Trophoblast cell (in vitro differentiated cells and primary cell): ENCODE measurements around the gene MYADML2.

Source experiments
- DNase-seq, 2 donors: peaks; one replicate each; pipeline ENCODE4 v3.0.0-alpha.2; 2016
- H2AFZ ChIP-seq: 2 replicates; pipeline ENCODE4 v1.6.1; 2013; ENCODE audit warnings: low read length, moderate library complexity, mild to moderate bottlenecking; ENCODE audit not compliant: insufficient read depth, poor library complexity
- H2AK5ac ChIP-seq: 2 replicates; pipeline ENCODE4 v1.6.1; 2013; ENCODE audit warnings: mild to moderate bottlenecking, low read length
- H2BK120ac ChIP-seq: 2 replicates; pipeline ENCODE4 v1.6.1; 2013; ENCODE audit warnings: low read length, mild to moderate bottlenecking, moderate library complexity; ENCODE audit not compliant: insufficient read depth, poor library complexity
- H2BK12ac ChIP-seq: 2 replicates; pipeline ENCODE4 v1.6.1; 2013; ENCODE audit warnings: mild to moderate bottlenecking, low read length, moderate library complexity
- H2BK5ac ChIP-seq: 2 replicates; pipeline ENCODE4 v1.6.1; 2013; ENCODE audit warnings: low read length, low read depth, moderate library complexity, mild to moderate bottlenecking; ENCODE audit not compliant: poor library complexity
- H3K14ac ChIP-seq: 2 replicates; pipeline ENCODE4 v1.6.1; 2013; ENCODE audit warnings: mild to moderate bottlenecking, low read length
- H3K18ac ChIP-seq: 2 replicates; pipeline ENCODE4 v1.6.1; 2013; ENCODE audit warnings: mild to moderate bottlenecking, low read length
- H3K23ac ChIP-seq: 2 replicates; pipeline ENCODE4 v1.6.1; 2013; ENCODE audit warnings: low read length
- H3K27ac ChIP-seq: 2 replicates; pipeline ENCODE4 v1.5.1; 2013; ENCODE audit warnings: low read depth, mild to moderate bottlenecking, inconsistent platforms, low read length, moderate library complexity
- H3K27me3 ChIP-seq: 2 replicates; pipeline ENCODE4 v1.6.1; 2013; ENCODE audit warnings: inconsistent platforms, mild to moderate bottlenecking, low read length, moderate library complexity; ENCODE audit not compliant: insufficient read depth
- H3K36me3 ChIP-seq, 2 experiments: 1 replicate in 1 of 2; 2 replicates in 1 of 2; pipeline ENCODE4 v1.6.1; 2013; ENCODE audit warnings: low read length in 2 of 2, mild to moderate bottlenecking in 2 of 2, moderate library complexity in 1 of 2; ENCODE audit not compliant: insufficient read depth in 2 of 2, control insufficient read depth in 1 of 2
- H3K4ac ChIP-seq: 2 replicates; pipeline ENCODE4 v1.6.1; 2013; ENCODE audit warnings: low read depth, mild to moderate bottlenecking, low read length, moderate library complexity
- H3K4me1 ChIP-seq, 2 experiments: 1 replicate in 1 of 2; 2 replicates in 1 of 2; pipeline ENCODE4 v1.6.1; 2013; ENCODE audit warnings: low read length in 2 of 2, mild to moderate bottlenecking in 2 of 2, moderate library complexity in 1 of 2; ENCODE audit not compliant: insufficient read depth in 2 of 2, control insufficient read depth in 1 of 2
- H3K4me2 ChIP-seq: 2 replicates; pipeline ENCODE4 v1.6.1; 2013; ENCODE audit warnings: inconsistent platforms, mild to moderate bottlenecking, low read length, moderate library complexity
- H3K4me3 ChIP-seq: 2 replicates; pipeline ENCODE4 v1.5.1; 2013; ENCODE audit warnings: mild to moderate bottlenecking, low read depth, low read length, inconsistent platforms
- H3K79me1 ChIP-seq: one replicate; pipeline ENCODE4 v1.6.1; 2013; ENCODE audit warnings: low read length
- H3K79me2 ChIP-seq: 2 replicates; pipeline ENCODE4 v1.6.1; 2013; ENCODE audit warnings: low read length, mild to moderate bottlenecking; ENCODE audit not compliant: control insufficient read depth, insufficient read depth, poor library complexity
- H3K9ac ChIP-seq: 2 replicates; pipeline ENCODE4 v1.6.1; 2013; ENCODE audit warnings: mild to moderate bottlenecking, low read length
- H3K9me3 ChIP-seq: 2 replicates; pipeline ENCODE4 v1.6.1; 2013; ENCODE audit warnings: low read depth, mild to moderate bottlenecking, control low read depth, inconsistent platforms, low read length; ENCODE audit not compliant: insufficient read depth
- H4K12ac ChIP-seq: 2 replicates; pipeline ENCODE4 v1.6.1; 2013; ENCODE audit warnings: low read depth, mild to moderate bottlenecking, low read length, moderate library complexity
- H4K8ac ChIP-seq: 2 replicates; pipeline ENCODE4 v1.6.1; 2013; ENCODE audit warnings: low read depth, mild to moderate bottlenecking, low read length, moderate library complexity
- H4K91ac ChIP-seq: one replicate; pipeline ENCODE4 v1.6.1; 2013; ENCODE audit warnings: low read depth, mild to moderate bottlenecking, low read length, moderate library complexity
- WGBS: extraction: QIAGEN DNeasy Blood & Tissue Kit; methylation state at CpG from one replicate; pipeline ENCODE4 v1.1.7; 2013; ENCODE audit warnings: missing lambda C conversion rate; ENCODE audit not compliant: insufficient read length, insufficient coverage; ENCODE audit errors: extremely low coverage; 5-methylcytosine and 5-hydroxymethylcytosine counted together

Gene MYADML2

DNA sequence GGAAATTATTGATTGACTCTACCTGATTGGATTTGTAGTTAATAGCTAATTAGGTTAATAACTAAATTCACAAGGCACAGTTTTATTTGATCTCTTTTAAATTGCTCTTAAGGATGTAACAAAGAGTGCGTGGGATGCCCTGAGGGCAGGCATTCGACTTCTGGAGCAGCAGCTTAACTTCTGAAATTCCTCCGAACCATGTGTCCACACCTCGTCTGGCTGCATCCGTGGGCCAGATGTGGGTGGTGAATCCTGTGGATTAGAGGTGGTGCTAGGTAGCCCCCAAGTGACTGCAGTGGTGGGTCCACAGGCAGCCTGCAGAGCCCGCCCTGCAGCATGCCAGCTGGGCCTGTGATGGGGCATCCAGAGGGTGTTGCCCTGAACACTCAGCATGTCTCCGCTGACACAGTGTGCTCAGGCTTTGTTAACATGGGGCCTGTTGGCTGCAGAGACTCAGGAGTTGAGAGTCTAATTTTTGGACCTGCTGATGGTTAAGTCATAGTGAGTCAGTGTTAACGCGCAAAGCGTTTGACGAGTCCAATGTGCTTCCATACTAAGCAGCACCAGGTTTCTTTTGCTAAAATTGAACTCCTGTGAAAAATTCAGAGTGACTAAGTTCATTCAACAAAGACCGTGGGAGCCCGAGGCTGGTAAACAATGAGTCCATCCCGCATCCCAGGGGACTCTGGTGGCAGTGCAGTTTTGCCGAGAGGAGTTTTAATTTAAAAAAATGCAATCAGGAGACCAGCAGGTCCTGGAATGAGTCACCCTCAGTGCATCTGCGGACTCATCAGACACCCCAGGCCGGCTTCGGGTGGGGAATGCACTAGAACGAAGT is 48.8 kb downstream of the MYADML2 start:
- no peak overlapping the region for H2BK120ac ChIP-seq
- H2BK12ac ChIP-seq = no peak overlapping the region
- peak overlapping the region; percentile 10 for H4K91ac ChIP-seq
- H3K27me3 ChIP-seq = peaks cover 5% of the 10 kb centered on the region
- H3K36me3 ChIP-seq = peaks cover 43 to 50% of the 10 kb centered on the region in 2 experiments
- no peak overlapping the region for H3K4ac ChIP-seq
- H3K23ac ChIP-seq = no peak overlapping the region
- peak overlapping the region; percentile 42 for H4K8ac ChIP-seq
- H3K4me2 ChIP-seq = no peak overlapping the region
- no peak overlapping the region for H2AFZ ChIP-seq
- H3K79me2 ChIP-seq = no peaks in the 10 kb centered on the region
- H3K14ac ChIP-seq = peak overlapping the region; percentile 24
- H2AK5ac ChIP-seq = no peak overlapping the region
- H3K4me1 ChIP-seq = peaks cover 8 to 29% of the 10 kb centered on the region in 2 experiments
- H3K4me3 ChIP-seq = no peak overlapping the region
- WGBS = no CpG with 5 or more reads among the region's 19 CpGs
- no peak overlapping the region for H3K9ac ChIP-seq
- H3K9me3 ChIP-seq = peaks cover 6% of the 10 kb centered on the region
- H3K18ac ChIP-seq = peak overlapping the region; percentile 16
- H3K79me1 ChIP-seq = peaks cover 11% of the 10 kb centered on the region
- H3K27ac ChIP-seq = peak overlapping the region; percentile 77
- H2BK5ac ChIP-seq = peak overlapping the region; percentile 42
- DNase-seq = peak; percentile 94 to 96
- no peak overlapping the region for H4K12ac ChIP-seq

DNA sequence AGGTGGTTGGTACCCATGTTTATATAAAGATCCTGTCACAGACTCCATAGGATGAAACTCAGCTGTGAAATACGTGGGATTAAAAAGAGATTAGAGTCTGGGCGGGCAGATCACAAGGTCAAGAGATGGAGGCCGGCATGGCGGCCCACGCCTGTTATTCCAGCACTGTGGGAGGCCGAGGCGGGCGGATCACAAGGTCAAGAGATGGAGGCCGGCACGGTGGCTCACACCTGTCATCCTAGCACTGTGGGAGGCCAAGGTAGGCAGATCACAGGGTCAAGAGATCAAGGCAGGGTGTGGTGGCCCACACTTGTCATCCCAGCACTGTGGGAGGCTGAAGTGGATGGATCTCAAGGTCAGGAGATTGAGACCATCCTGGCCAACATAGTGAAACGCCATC is 51.6 kb downstream of the MYADML2 start:
- peaks cover 8 to 14% of the 10 kb centered on the region in 2 experiments for H3K4me1 ChIP-seq
- no peak overlapping the region for H3K18ac ChIP-seq
- H4K8ac ChIP-seq = no peak overlapping the region
- H3K27ac ChIP-seq = no peak overlapping the region
- H3K4me3 ChIP-seq = no peak overlapping the region
- H4K91ac ChIP-seq = no peak overlapping the region
- no peak overlapping the region for H3K14ac ChIP-seq
- H3K79me2 ChIP-seq = peaks cover 15% of the 10 kb centered on the region
- no peak overlapping the region for H2AK5ac ChIP-seq
- no peak overlapping the region for H2BK120ac ChIP-seq
- no peak for DNase-seq
- no peaks in the 10 kb centered on the region for H3K27me3 ChIP-seq
- H2BK5ac ChIP-seq = no peak overlapping the region
- no peak overlapping the region for H3K4ac ChIP-seq
- H3K79me1 ChIP-seq = peaks cover 16% of the 10 kb centered on the region
- peaks cover 42 to 48% of the 10 kb centered on the region in 2 experiments for H3K36me3 ChIP-seq
- no peak overlapping the region for H2AFZ ChIP-seq
- H3K9me3 ChIP-seq = peaks cover 3% of the 10 kb centered on the region
- WGBS = no CpG with 5 or more reads among the region's 11 CpGs
- no peak overlapping the region for H3K4me2 ChIP-seq
- H2BK12ac ChIP-seq = no peak overlapping the region
- no peak overlapping the region for H3K9ac ChIP-seq
- H3K23ac ChIP-seq = no peak overlapping the region
- H4K12ac ChIP-seq = no peak overlapping the region

DNA sequence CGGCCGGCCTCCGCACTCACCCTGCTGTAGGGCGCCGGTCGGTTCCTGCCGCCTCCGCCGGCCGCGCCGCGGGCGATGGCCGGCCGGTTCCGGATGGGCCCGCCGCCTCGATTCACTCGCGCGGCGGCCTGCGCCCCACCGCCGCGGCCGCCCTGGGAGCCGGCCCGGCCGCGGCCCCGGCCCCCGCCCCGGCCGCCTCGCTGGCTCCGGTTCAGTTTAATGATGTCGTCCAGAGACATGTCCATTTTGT is 55.8 kb downstream of the MYADML2 start:
- no peak overlapping the region for H3K14ac ChIP-seq
- no CpG with 5 or more reads among the region's 40 CpGs for WGBS
- no peak overlapping the region for H2AK5ac ChIP-seq
- H3K79me1 ChIP-seq = peaks cover 10% of the 10 kb centered on the region
- peak overlapping the region; percentile 32 for H2BK5ac ChIP-seq
- H4K12ac ChIP-seq = no peak overlapping the region
- H3K4me1 ChIP-seq = peaks cover 4 to 5% of the 10 kb centered on the region in 2 experiments
- H3K18ac ChIP-seq = no peak overlapping the region
- H3K4me2 ChIP-seq = no peak overlapping the region
- H3K4ac ChIP-seq = peak overlapping the region; percentile 100
- H3K36me3 ChIP-seq = peaks cover 53 to 55% of the 10 kb centered on the region in 2 experiments
- no peak for DNase-seq
- peaks cover 19% of the 10 kb centered on the region for H3K79me2 ChIP-seq
- H3K4me3 ChIP-seq = peak overlapping the region; percentile 95
- H3K27me3 ChIP-seq = no peaks in the 10 kb centered on the region
- H4K91ac ChIP-seq = peak overlapping the region; percentile 64
- H2BK12ac ChIP-seq = no peak overlapping the region
- H2AFZ ChIP-seq = no peak overlapping the region
- peak overlapping the region; percentile 55 for H3K27ac ChIP-seq
- H3K23ac ChIP-seq = no peak overlapping the region
- H3K9ac ChIP-seq = peak overlapping the region; percentile 95
- H2BK120ac ChIP-seq = no peak overlapping the region
- H4K8ac ChIP-seq = peak overlapping the region; percentile 56
- H3K9me3 ChIP-seq = peaks cover 5% of the 10 kb centered on the region

DNA sequence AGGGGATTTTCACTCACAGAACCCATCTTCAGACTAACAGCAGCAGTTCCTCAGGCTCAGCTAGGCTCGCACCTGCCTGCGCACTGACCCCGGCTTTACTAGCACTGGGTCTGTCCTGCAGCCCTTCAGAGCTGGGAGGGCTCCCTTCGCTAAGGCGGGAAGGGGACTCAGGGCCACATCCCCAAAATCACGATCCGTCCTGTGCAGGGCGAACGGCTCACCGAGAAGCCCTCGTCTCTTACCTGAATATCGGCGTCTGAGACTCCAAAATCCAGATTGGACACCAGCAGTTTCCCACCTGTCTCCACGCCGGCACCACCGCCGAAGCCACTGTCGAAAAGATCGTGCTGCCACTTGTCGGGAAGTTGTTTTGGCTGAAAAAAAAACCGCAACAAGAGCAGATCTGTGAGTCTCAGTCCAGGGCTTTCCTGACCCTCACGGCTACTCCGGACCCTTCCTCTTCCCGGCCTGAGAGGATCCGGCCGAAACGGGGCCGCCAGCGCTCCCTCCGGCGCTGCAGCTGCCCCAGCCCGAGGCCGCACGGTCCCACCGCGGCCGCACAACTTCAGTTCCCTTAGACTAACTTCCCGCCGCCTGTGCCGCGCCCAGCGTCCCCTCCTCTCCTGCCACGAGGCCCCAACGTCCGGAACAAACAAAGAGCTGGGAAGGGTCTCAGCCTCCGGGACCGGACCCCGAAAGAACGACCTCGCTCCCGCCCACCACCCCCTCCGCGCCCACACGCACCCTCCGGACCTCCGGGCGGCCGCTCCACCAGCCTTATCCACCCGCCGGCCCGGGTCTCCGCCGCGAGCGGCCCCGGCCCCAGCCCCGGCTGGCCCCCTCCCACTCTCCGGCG is 56.4 kb downstream of the MYADML2 start:
- H3K36me3 ChIP-seq = peaks cover 58% of the 10 kb centered on the region in 2 experiments
- peaks cover 10% of the 10 kb centered on the region for H3K79me1 ChIP-seq
- H3K27ac ChIP-seq = peak overlapping the region; percentile 55
- DNase-seq = peak in 1 of 2 donors; percentile 21
- H3K9me3 ChIP-seq = peaks cover 6% of the 10 kb centered on the region
- H3K79me2 ChIP-seq = peaks cover 19% of the 10 kb centered on the region
- H3K4me1 ChIP-seq = peaks cover 4 to 5% of the 10 kb centered on the region in 2 experiments
- no peaks in the 10 kb centered on the region for H3K27me3 ChIP-seq
- no peak overlapping the region for H2BK12ac ChIP-seq
- no CpG with 5 or more reads among the region's 69 CpGs for WGBS
- H4K12ac ChIP-seq = peak overlapping the region; percentile 57
- H3K4ac ChIP-seq = peak overlapping the region; percentile 100
- peak overlapping the region; percentile 61 for H3K4me2 ChIP-seq
- peak overlapping the region; percentile 61 for H2AFZ ChIP-seq
- peak overlapping the region; percentile 95 for H3K14ac ChIP-seq
- H2BK5ac ChIP-seq = peak overlapping the region; percentile 75
- H2AK5ac ChIP-seq = peak overlapping the region; percentile 99
- H3K23ac ChIP-seq = no peak overlapping the region
- H2BK120ac ChIP-seq = peak overlapping the region; percentile 44
- peak overlapping the region; percentile 95 for H3K9ac ChIP-seq
- H3K18ac ChIP-seq = peak overlapping the region; percentile 46
- peak overlapping the region; percentile 95 for H3K4me3 ChIP-seq
- peak overlapping the region; percentile 56 for H4K8ac ChIP-seq
- peak overlapping the region; percentile 64 for H4K91ac ChIP-seq
